Measurements from ENCODE around the gene DDX27.
A peak's percentile ranks its signal among the peaks of the same experiment; 100 is the strongest.
"Not testable (repeated sequence)": the region's sequence is repeated elsewhere in the genome, so short reads cannot be mapped to it uniquely, and the experiment has no call there.

DDX27 gene
- total RNA-seq, result 122 to 206 reads per million in 2 experiments

- peak; percentile 94 for DNase-seq (ENCODE audit: low read depth)
Observed at GRCh38 chr20:49219091-49219923, at the start of gene DDX27. Gene DDX27 (plus strand): TSS chr20:49219416. CDS start chr20:49219449, 33 bp downstream.

DNA sequence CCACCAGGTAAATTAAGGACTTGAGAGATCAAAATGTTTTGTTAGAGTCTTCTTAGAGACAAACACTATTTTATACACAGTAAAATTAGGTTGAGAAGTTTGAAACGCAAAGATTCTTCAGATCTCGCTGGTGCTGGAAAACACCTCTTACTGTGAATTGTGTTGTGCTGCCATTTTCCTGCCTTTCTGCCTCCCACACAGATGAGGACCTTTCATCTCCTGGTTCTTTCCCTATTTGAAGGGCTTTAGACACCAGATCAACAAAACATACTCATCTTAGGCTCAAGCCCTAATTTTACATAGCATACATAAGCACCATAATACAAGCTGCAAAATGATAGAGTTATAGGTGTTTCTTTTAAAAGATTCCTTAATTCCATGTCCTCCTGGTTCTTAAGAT lies 49.7 kb upstream of the DDX27 start:
- DNase-seq (ENCODE audit: low read depth), result no peak

- DNase-seq (ENCODE audit: low read depth), result no peak
Observed at GRCh38 chr20:49170714-49171113, 48.5 kb upstream of the DDX27 start.

DNA sequence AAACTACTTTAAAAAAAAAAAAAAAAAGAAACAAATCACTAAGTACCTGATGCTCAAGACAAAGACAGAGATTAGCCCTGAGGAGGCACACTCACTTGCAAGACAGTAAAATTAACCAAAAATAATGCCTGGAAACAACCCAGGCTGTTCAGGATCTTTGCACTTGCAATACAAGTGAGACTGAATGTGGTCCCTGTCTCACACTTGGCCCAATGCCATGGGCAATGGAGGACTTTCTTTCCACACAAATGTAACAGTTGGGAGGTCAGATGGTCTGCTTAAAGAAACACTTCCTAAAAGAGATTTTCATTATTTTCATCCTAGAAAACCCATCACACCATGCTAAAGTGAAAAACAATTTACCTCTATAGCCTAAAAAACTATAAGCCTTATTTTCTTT lies 47.3 kb upstream of the DDX27 start:
- DNase-seq (ENCODE audit: low read depth), result no peak

DNA sequence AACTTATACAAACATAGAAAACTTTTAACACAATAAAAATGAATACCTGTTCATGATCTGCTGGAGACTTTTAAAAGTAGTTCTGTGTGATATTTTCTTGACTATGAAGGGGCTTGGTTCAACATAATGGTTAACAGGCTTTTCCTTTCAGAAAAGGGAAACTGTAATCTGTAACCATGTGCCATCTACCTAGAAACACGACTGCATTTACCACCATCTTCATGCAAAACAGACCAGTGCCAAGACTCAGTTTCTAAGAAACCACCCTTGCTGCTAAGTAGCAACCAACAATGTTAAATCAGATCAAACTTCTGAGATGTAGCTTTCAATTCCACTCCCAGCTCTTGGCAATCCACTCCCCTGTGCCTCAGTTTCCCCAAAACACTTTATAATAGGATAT lies 46.8 kb upstream of the DDX27 start:
- DNase-seq (ENCODE audit: low read depth), result no peak

DNA sequence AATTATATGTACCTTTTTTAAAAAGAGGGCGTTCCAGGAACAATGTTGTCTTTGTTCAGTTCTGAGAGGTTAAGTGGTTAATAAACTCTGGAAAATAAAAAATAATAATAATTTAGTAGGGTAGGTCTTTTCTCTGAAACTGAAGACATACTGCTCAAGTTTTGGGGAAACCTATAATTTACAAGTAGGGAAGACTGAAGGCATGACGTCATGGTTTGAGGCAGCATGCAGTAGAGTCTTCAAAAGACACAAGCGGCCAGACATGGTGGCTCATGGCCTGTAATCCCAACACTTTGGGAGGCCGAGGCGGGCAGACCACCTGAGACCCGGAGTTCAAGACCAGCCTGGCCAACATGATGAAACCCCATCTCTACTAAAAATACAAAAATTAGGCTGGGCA lies 45.0 kb upstream of the DDX27 start:
- no peak for DNase-seq (ENCODE audit: low read depth)

- DNase-seq (ENCODE audit: low read depth), result no peak
Observed at GRCh38 chr20:49179368-49180277, 39.6 kb upstream of the DDX27 start.

- no peak for DNase-seq (ENCODE audit: low read depth)
Observed at GRCh38 chr20:49181265-49181877, 37.8 kb upstream of the DDX27 start.

- DNase-seq (ENCODE audit: low read depth), result no peak
Observed at GRCh38 chr20:49183444-49183843, 35.8 kb upstream of the DDX27 start.

- not testable (repeated sequence) for DNase-seq (ENCODE audit: low read depth)
Observed at GRCh38 chr20:49184084-49184501, 35.1 kb upstream of the DDX27 start.

- no peak for DNase-seq (ENCODE audit: low read depth)
Observed at GRCh38 chr20:49184691-49185070, 34.5 kb upstream of the DDX27 start.

- no peak for DNase-seq (ENCODE audit: low read depth)
Observed at GRCh38 chr20:49185071-49185761, 34.0 kb upstream of the DDX27 start.

DNA sequence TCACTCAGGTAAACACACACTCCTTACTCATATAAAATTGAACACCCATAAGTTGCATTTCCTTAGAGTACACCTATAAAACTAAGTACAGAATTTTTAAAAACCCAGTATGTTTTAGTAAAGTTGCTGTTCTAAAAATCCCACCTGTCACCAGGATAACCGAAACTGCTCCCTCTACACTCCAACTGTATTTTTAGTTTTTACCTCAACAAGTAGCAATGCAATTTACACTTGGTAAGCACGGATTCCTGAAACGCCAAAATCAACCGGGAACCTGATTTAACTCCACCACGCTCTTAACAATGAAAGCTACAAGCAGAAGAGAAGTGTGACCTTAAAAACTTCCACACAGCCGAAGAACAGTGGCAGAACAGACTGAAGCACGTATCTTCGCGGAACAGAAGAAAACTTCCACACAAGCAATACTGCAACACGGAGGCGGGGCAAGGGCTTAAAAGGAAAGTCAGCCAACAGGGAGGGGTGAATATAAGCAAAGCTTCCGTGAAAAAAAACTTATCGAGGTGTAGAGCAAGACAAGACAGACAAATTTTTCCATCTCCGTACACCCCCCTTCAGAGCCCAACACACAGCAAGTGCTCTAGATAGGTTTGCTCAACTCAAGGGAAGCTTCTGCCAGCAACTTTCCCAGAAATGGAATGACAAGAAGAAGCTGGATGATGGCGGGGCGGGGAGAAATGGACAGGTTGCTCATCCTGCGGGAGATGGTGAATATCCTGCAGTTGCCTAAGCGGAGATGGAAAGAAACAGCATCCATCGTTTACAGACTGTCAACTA lies 32.5 kb upstream of the DDX27 start:
- DNase-seq (ENCODE audit: low read depth), result peak; percentile 52

GRCh38 chr20:49187330-49187850 lies 31.8 kb upstream of the DDX27 start:
- DNase-seq (ENCODE audit: low read depth), result peak; percentile 8

DNA sequence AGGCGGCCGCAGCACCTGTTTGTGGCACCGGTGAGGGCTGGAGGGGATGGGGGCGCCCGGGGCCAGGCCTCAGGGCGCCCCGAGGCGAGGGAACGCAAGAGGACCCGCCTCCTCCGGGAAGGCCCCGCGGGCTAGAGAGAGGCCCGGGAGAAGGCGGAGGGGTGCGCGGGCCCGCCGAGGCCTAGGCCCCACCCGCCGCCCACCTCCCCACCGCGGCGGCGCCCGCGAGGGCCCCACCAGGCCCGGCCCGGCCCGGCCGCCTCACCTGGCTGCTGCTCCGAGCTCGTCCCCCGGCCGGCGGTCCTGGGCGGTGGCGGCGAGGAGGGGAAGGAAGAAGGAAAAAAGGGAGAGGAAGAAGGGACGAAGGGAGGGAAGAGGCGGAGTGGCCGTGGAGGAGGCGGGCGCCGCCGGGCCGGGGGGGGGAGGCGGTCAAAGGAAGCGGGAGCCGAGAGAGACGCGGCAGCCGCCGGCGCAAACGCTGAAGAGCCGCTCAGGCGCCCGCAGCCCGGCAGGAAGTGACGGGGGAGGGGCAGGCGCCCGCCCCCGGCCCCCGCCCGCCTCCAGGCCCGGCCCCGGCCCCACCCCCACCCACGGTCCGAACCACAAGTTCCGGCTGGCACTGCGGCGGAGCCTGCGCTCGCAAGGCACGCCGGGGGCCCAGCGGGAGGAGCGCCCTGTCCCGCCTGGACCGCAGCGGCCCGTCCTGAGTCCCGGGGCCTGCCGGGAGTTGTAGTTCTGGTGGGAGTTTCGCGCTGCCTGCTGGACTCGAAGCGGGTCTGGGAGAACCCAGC lies 31.2 kb upstream of the DDX27 start, which contains the start of gene STAU1:
Gene STAU1, minus strand, starts transcription at position 484 of the 791 bp plus-strand sequence. CDS start 22,133 bp downstream, outside the sequence.
- DNase-seq (ENCODE audit: low read depth), result peak; percentile 92

- DNase-seq (ENCODE audit: low read depth), result not testable (repeated sequence)
Observed at GRCh38 chr20:49192944-49193518, 26.2 kb upstream of the DDX27 start.

DNA sequence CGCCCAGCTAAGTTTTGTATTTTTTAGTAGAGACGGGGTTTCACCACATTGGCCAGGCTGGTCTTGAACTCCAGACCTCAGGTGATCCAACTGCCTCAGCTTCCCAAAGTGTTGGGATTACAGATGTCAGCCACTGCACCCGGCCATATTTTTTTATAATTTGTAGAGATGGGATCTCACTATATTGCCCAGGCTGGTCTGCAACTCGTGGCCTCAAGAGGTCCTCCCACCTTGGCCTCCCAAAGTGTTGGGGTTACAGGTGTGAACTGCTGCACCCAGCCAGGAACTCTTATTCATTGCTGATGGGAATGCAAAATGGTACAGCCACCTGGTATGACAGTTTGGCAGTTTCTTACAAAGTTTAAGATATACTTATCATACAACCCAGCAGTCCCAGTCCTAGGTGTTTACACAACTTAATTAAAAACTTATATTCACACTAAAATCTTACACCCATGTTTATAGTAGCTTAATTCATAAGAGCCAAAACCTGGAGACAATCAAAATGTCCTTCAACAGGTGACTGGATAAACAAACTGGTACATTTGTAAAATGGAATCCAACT lies 19.4 kb upstream of the DDX27 start:
- DNase-seq (ENCODE audit: low read depth), result no peak

DNA sequence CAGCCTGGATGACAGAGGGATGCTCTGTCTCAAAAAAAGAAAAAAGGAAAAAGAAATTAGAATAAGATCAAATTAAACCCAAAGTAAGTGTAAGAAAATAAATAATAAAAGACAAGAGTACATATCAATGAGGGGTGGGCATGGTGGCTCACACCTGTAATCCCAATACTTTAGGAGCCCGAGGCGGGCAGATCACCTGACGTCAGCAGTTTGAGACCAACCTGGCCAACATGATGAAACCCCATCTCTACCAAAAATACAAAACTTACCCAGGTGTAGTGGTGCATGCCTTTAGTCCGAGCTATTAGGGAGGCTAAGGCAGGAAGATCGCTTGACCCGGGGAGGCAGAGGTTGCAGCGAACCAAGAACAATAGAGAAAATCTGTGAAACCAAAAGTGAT lies 16.2 kb upstream of the DDX27 start:
- no peak for DNase-seq (ENCODE audit: low read depth)

DNA sequence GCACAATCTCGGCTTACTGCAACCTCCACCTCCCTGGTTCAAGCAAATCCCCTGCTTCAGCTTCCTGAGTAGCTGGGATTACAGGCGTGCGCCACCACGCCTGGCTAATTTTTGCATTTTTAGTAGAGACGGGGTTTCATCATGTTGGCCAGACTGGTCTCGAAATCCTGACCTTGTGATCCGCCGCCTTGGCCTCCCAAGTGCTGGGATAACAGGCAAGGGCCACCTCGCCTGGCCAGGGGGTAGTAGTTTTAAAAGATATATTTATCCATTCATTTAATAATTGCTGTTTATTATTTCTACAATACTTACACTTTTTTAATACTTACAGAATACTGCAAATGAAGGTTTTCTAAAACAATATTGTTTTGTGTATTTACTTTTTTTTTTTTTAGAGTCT lies 15.5 kb upstream of the DDX27 start:
- no peak for DNase-seq (ENCODE audit: low read depth)

All from T follicular helper cell (primary cell).